ENCODE measurements around the gene NELFA.

GRCh38 chr4:2025817-2026216 lies 17.0 kb upstream of the NELFA start:
- no peak for TF ChIP-seq CTCF (IDR thresholded peaks at IDR 0.05)
- no peak for TF ChIP-seq POLR2AphosphoS5 (IDR thresholded peaks at IDR 0.05)
